ENCODE measurements around the gene ACTL6A. TPM values are rescaled to one million over a fixed set of nuclear protein-coding genes. Genes with fewer than 3 reads are reported as not detected.

The ACTL6A gene
- total RNA-seq, 1 experiment from 2014 or later = 184 TPM

DNA sequence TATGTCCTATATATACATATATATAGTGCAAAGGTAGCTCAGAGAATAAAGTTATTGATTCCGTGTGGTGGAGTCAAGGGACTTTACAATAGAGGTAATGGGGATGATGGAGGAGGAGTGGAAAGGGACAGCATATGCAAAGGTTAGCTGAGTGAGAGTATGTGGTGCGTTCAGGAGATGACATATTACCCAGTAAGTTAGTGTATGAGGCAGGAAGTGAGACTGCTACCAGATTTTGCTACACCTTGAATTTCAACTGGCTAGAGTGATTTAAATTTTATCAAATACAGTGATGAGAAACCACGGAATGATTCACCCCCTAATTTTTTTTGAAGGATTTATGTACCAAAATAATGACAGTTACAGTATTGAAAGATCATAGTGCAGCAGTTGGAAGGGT, 2.8 kb downstream of the ACTL6A start:
- no peak for DNase-seq (ENCODE audit: low read depth)
- in situ Hi-C loops (cut with HindIII; ENCODE audit: low pct_unique_long_range_greater_than_20kb, low sequenced_read_pairs) = no loop called here

DNA sequence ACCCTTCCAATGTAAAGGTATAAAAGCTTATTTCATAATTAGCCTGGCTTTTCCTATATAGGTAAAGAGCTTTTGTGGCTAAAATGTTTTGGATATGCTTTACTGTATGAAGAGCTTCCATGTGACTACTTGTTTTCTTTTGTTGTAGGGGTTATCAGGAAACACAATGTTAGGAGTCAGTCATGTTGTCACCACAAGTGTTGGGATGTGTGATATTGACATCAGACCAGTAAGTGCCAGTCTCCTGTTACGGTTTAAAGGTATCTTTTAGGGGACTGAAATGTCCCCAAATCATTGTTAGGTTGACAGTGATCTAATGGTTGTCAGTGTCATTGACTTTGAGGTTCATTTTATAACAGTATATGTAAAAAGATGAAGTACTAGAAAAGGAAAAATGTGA, 18.3 kb downstream of the ACTL6A start:
- in situ Hi-C loops (cut with HindIII; ENCODE audit: low pct_unique_long_range_greater_than_20kb, low sequenced_read_pairs) = no loop called here
- no peak for DNase-seq (ENCODE audit: low read depth)

DNA sequence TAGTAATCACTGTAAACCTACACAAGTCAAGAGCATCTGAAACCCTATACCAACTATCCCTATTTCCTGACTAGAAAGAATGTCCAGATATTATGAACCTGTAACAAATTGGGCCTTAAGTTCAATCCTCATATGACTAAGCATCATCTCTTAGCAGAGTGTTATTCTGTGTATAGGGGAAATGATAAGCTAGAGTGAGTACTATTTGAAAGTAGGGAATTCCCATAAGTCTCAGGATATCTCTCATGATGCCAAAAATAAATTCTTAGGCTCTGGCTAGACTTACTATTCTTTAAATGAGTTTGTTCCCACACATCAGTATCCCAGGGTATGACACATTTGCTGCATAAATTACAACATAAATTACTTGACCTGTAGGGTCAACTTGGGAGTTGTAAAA, 26.4 kb downstream of the ACTL6A start:
- in situ Hi-C loops (cut with HindIII; ENCODE audit: low pct_unique_long_range_greater_than_20kb, low sequenced_read_pairs) = no loop called here
- DNase-seq (ENCODE audit: low read depth) = no peak

DNA sequence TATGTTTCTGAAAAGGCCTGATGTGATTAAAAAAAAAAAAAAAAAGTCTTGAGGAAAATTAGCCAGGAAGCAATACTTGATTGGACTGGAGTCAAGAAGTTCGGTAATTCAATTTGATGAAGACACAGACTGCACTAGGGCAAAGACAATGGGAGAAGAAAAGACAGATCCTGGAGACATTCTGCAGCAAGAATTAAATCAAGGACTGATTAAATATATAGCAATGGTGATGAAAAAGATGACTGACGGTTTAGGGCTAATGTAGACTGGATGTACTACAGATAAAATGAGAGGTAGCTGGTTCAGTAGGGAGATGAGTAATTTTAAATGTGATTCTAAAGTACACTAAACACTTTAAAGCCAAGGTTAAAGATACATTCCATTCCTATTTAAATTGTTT, 27.9 kb downstream of the ACTL6A start:
- in situ Hi-C loops (cut with HindIII; ENCODE audit: low pct_unique_long_range_greater_than_20kb, low sequenced_read_pairs) = no loop called here
- DNase-seq (ENCODE audit: low read depth) = no peak

DNA sequence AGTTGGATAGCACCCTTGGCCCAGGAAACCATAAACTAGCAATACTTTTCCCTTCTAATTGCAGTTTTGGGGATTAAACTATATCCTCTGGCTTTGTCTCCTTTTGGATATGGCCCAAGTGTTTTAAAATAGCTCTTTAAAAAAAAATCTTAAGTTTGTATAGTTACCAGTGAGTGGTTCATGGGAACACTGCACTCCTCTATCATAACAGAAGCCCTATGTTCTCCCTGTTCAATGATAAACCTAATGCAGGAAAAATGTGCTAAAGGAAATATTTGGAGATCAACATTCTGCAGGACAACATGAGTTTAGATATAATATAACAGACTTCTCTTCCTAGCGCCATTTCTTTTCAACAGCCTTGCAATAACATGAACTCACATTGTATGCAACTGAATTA, 28.6 kb downstream of the ACTL6A start:
- no peak for DNase-seq (ENCODE audit: low read depth)
- in situ Hi-C loops (cut with HindIII; ENCODE audit: low pct_unique_long_range_greater_than_20kb, low sequenced_read_pairs) = no loop called here

DNA sequence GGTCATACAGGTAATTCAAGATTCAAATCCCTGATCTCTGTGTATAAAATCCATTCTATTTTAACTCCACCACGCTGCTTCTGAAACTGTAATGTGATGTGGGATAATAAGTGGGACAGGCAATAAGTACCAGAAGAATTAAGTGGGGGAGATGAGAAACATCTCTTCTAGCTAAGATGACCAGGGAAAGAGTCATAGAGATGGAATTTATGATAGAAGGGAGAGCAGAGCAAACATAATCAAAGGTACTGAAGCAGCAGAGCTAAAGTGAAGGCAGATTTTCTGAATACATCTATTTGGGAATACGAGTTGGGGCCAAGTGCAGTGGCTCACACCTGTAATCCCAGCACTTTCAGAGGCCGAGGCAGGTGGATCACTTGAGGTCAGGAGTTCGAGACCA, 36.8 kb downstream of the ACTL6A start:
- DNase-seq (ENCODE audit: low read depth) = no peak

DNA sequence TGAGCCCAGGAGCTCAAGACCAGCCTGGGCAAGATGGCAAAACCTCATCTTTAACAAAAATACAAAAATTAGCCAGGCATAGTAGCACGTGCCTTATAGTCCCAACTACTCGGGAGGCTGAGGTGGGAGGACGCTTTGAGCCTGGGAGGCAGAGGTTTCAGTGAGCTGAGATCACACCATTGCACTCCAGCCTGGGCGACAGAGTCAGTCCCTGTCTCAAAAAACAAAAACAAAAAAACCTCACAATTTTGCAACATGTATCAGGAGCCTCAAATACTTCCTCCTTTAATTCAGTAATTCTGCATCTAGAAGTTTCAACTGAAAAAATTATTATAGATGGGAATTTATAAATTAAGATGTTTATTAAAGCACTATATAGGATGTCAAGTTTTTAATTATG, 40.6 kb downstream of the ACTL6A start:
- in situ Hi-C loops (cut with HindIII; ENCODE audit: low pct_unique_long_range_greater_than_20kb, low sequenced_read_pairs) = no loop called here
- no peak for DNase-seq (ENCODE audit: low read depth)

More for the DNA sequence above, 36.8 kb downstream of the ACTL6A start:
- in situ Hi-C loops (cut with HindIII; ENCODE audit: low pct_unique_long_range_greater_than_20kb, low sequenced_read_pairs) = no loop called here

DNA sequence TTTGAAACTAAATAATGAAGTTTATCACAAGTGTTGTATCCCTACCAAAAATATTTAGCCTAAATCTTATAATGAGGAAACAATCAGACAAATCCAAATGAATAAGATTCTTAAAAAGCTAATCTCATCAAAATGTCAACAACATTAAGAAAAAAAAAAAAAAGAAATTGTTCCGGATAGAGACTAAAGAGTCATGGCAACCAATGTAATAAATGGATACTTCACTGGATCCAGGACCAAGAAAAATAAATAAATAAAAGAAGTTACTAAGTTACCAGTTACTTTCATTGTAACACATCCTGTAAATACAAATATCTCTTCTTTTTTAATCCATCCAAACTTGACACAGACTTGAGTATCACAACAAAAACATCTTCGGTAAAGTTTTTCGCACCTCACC, 41.1 kb downstream of the ACTL6A start:
- DNase-seq (ENCODE audit: low read depth) = peak; percentile 14
- in situ Hi-C loops (cut with HindIII; ENCODE audit: low pct_unique_long_range_greater_than_20kb, low sequenced_read_pairs) = no loop called here

DNA sequence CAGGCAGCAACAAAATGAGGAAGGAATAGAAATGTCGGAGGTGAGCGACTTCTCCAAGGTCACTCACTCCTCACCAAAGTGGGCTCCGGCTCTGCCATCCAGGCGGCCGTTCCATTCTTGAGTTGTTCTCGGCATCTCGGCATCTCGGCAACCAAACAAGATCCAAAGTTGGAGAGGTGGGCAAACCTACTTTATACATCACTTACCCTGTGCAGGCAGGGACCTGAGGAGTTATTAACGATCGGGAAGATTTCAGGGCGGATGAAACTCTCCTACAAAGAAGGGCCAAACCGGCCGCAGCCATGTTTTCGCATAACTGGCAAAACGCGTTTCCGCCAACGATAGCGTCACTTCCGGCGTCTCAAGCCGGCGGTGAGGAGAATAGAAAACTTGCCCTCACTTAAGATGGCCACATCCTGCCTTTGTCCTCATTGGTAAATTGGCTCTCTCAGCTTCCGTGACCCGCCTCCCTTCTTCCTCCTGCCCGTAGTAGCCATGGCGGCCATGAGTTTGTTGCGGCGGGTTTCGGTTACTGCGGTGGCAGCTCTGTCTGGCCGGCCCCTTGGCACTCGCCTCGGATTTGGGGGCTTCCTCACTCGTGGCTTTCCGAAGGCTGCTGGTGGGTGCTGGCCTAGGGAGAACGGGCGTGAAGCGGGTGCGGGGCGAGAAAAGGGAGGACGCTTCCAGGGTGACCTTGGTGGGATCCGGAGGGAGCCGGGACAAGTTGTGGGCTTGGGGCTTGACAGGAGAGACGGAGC, 41.8 kb downstream of the ACTL6A start, which contains the start of the genes MRPL47 and NDUFB5:
Gene MRPL47, minus strand, starts transcription at position 318 of the 758 bp plus-strand sequence. Its CDS starts 14 bp downstream, at position 304.
Gene NDUFB5, plus strand, starts transcription at position 474 of the 758 bp plus-strand sequence. Its CDS starts 22 bp downstream, at position 496.
- in situ Hi-C loops (cut with HindIII; ENCODE audit: low pct_unique_long_range_greater_than_20kb, low sequenced_read_pairs) = no loop called here
- DNase-seq (ENCODE audit: low read depth) = peak; percentile 95

DNA sequence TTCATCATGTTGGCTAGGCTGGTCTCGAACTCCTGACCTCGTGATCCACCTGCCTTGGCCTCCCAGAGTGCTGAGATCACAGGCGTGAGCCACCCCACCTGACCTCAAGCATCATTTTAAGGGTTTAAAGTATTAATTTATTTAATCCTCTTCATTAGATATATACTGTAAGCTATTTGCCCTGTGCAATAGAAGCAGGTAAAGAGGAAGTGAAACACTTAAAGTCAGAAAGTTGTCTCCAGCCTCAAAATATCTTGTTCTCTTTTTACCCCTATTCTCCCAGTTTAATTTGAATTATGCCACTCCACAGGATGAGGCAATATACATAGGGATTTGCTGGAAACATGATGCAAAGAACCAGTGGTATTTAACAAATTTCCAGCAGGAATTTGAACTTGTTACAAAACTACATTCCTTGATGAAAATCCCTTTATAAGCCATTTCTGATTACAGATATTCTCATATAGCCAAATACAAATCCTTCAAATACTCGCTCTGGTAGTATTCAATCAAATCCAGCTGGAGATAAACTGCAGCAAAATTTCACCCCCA, 43.9 kb downstream of the ACTL6A start:
- DNase-seq (ENCODE audit: low read depth) = no peak
- in situ Hi-C loops (cut with HindIII; ENCODE audit: low pct_unique_long_range_greater_than_20kb, low sequenced_read_pairs) = no loop called here

DNA sequence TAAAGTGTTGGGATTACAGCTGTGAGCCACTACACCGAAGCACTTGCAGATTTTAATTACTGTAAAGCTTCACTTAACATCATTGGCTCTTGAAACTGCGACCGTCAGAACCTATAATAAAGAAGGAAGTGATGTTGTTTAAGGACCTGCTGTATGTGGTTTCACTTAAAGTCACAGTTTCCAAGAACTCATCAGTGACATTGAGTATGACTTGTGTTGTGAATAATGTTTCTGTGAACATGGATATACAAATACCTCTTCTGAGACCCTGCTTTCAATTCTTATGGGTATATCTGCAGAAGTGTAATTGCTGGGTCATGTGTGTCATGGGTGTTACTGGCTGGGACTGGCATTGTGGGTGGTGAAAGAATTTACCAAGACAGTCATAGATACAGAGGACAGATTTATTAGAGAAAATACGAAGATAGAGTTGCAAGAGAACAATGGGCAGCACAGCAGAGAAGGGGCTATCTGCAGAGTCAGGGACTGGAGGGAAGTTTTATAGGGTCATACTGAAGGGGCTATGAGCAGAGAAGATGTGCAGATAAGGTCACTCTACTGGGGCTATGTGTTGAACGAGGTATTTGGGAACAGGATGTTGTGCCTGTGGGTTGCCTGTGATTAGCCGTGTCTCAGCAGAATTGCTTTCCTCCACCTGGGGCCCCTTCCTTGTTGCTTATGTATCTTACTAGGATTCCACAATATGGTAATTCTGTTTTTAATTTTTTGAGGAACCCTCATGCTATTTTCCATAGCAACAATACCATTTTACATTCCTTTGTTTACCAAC, 46.4 kb downstream of the ACTL6A start:
- no peak for DNase-seq (ENCODE audit: low read depth)
- in situ Hi-C loops (cut with HindIII; ENCODE audit: low pct_unique_long_range_greater_than_20kb, low sequenced_read_pairs) = no loop called here

DNA sequence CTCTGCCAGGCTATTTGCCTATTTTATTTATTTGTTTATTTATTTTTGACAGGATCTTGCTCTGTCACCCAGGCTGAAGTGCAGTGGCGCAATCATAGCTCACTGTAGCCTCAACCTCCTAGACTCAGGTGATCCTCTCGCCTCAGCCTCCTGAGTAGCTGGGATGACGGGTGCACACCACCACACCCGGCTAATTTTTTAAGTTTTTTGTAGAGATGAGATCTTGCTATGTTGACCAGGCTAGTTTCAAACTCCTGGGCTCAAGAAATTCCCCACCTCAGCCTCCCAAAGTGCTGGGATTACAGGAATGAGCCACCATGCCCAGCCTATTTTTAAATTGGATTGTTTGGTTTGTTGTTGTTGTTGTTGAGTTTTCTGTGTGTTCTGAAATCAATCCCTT, 47.3 kb downstream of the ACTL6A start:
- DNase-seq (ENCODE audit: low read depth) = no peak
- in situ Hi-C loops (cut with HindIII; ENCODE audit: low pct_unique_long_range_greater_than_20kb, low sequenced_read_pairs) = no loop called here

DNA sequence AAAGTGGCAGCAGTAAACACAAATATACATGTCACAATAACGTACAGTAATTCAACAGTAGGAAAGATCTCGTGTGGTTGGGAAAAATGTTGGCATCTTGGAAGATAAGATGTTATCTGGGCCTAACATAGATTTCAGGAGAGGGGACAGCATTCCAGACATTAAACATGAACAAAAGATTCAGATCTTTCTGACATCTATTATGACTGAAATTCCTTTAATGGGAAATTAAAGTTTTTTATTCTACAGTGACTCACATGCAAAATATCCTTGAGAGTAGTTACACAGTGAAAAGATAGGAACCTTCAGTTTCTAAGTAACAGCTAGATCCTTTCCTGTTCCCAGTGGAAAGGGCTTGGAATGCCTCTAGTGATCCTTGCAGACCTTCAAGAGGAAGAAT, 51.1 kb downstream of the ACTL6A start:
- no peak for DNase-seq (ENCODE audit: low read depth)
- in situ Hi-C loops (cut with HindIII; ENCODE audit: low pct_unique_long_range_greater_than_20kb, low sequenced_read_pairs) = no loop called here

DNA sequence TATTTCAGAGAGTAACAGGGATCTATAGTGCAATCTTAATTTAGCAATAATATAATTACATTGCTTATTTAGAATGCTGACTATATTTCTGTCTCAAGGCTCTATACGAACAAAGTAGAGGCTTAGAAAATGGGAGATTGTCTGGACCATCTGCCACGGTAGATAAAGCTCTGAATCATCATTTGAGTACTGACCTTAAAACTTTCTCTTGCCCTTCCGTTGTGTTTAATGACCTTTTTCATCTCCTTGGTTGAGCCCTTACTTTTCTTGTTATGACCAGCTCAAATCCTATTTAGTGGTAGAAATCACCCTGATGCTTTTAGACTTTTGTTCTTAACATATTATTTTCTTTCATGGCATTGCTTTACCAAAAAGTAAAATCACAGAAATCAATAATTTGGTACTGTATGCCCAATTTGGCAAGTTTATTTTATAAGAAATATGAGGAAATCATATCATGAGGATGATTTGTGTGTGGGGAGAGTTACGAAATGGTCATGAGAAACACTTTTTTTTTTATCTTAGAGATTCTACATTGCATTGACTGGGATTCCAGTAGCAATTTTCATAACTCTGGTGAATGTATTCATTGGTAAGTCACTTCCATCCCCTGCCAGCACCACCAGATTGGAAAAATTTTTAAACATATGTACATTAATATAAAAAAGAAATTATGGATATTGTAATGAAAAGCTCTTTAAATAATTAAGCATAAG, 52.9 kb downstream of the ACTL6A start:
- DNase-seq (ENCODE audit: low read depth) = no peak
- in situ Hi-C loops (cut with HindIII; ENCODE audit: low pct_unique_long_range_greater_than_20kb, low sequenced_read_pairs) = no loop called here

DNA sequence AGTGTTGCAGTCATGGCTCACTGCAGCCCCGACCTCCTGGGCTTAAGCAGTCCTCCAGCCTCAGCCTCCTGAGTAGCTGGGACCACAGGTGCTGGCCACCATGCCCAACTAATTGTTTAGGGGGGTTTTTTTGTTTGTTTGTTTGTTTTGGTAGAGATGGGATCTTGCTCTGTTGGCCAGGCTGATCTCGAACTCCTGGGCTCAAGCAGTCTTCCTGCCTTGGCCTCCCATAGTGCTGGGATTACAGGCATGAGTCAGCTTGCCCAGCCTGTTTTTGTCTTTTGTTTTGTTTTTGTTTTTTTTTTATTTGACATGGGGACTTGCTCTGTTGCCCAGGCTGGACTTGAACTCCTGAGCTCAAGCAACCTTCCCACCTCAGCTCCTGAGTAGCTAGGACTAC, 59.3 kb downstream of the ACTL6A start:
- no peak for DNase-seq (ENCODE audit: low read depth)
- in situ Hi-C loops (cut with HindIII; ENCODE audit: low pct_unique_long_range_greater_than_20kb, low sequenced_read_pairs) = no loop called here

DNA sequence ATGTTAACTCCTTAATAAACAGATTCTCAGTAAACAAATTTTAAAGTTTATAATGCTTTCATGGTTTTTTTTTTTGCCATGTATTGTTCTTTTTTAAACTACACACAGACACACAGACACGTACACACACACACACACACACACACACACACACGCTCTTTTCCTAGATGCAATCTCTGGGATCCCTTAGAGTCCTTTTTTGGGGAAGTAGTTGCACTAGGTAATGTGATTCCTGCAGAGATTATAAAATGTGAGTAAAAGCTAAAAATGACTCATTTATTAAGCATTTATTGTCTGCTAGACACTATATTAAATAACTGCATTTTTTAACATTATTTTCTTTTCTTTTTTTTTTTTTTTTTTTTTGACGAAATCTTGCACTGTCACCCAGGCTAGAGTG, 61.7 kb downstream of the ACTL6A start:
- in situ Hi-C loops (cut with HindIII; ENCODE audit: low pct_unique_long_range_greater_than_20kb, low sequenced_read_pairs) = no loop called here
- no peak for DNase-seq (ENCODE audit: low read depth)

DNA sequence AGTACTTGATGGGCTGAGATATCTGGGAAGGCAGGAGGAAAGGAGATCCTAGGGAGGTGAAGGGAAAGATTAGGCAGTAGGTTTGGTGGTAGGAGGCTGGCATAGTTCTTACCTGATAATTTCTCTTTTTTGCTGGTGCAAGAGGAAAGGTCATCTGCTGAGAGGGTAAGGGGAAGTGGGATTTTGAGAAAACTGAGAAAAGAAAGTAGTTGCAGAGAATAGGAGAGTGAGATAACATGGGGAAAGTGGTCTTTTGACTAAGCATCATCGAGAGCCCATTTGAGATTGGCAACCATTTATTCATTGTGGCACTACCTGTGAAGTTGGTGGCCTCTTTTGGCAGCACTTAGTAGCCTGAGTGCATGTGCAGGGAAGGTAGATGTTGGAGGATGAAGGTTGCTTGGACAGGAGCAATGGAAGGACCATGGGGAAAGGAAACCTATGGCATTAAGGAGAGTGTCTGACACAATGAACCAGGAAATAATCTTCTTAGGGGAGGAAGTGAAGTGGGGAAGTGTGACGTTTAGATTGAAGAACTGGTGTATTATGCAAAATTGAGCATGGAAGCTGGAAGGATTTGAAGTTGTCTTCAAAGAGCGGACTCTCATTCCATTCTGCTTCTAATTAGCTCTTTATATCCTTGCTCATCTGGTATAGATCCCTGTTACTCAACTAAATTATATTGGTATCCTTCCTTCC, 68.2 kb downstream of the ACTL6A start:
- in situ Hi-C loops (cut with HindIII; ENCODE audit: low pct_unique_long_range_greater_than_20kb, low sequenced_read_pairs) = no loop called here
- no peak for DNase-seq (ENCODE audit: low read depth)

Measured in Caki2 (cell line).